Renal cortical epithelial cell (primary cell): ENCODE data around the gene TMBIM6. TPM values are rescaled to one million over a fixed set of nuclear protein-coding genes. Genes with fewer than 3 reads are reported as not detected.

ENCODE experiments used
- total RNA-seq: library from RNA; depleted of rRNA; stranded (reverse); fragments of >200 nt; gene quantifications from 2 replicates; pipeline ENCODE4 v1.2.3, GENCODE V29; 2014

TMBIM6 gene
- total RNA-seq, 1 donor from 2014 or later, result 679 TPM

Other genes starting within 250 kb of the TMBIM6 start
- 4.3 TPM in 1 of 2 replicates, not detected in the other for gene KCNH3, start 202.5 kb upstream of the TMBIM6 start, total RNA-seq
- 52.1 and 66.9 TPM in 2 replicates for gene MCRS1, start 173.4 kb upstream of the TMBIM6 start, total RNA-seq
- 0.30 and 0.35 TPM in 2 replicates for gene FAM186B, start 135.9 kb upstream of the TMBIM6 start, total RNA-seq
- 11.6 and 17.3 TPM in 2 replicates for gene PRPF40B, start 118.0 kb upstream of the TMBIM6 start, total RNA-seq
- gene FMNL3, start 34.2 kb upstream of the TMBIM6 start, total RNA-seq, result 25.7 and 34.2 TPM in 2 replicates
- 6.6 and 25.4 TPM in 2 replicates for gene NCKAP5L, start 86.9 kb downstream of the TMBIM6 start, total RNA-seq
- 4.0 and 4.3 TPM in 2 replicates for gene BCDIN3D, start 101.5 kb downstream of the TMBIM6 start, total RNA-seq
- gene FAIM2, start 162.3 kb downstream of the TMBIM6 start, total RNA-seq, result not detected in 2 replicates
- gene AQP2, start 209.2 kb downstream of the TMBIM6 start, total RNA-seq, result 0.30 TPM in 1 of 2 replicates, not detected in the other
- not detected in 2 replicates for gene AQP5, start 220.3 kb downstream of the TMBIM6 start, total RNA-seq
- gene AQP6, start 231.4 kb downstream of the TMBIM6 start, total RNA-seq, result not detected in 2 replicates